Measurements from ENCODE around the gene COX5A. TPM values are rescaled to one million over a fixed set of nuclear protein-coding genes. Genes with fewer than 3 reads are reported as not detected.
A peak's percentile ranks its signal among the peaks of the same experiment; 100 is the strongest.

The COX5A gene
- polyA plus RNA-seq, 4 donors, result 231 to 931 (median 808) TPM

- DNase-seq (peak in 1 of 2 donors; percentile 31), FAIRE-seq (no peak)
- H3K4me1 ChIP-seq (ENCODE audit: control insufficient read depth in 3 of 3, insufficient read depth in 2 of 3, low read depth in 1 of 3, low read length in 2 of 3), result peaks cover 0 to 45% (median 2%) of the 10 kb centered on the region in 3 donors
- H3K27ac ChIP-seq (ENCODE audit: low read depth in 1 of 3, low read length in 2 of 3), result peak overlapping the region in 2 of 3 donors; percentile 74 to 82
- H3K4me3 ChIP-seq (ENCODE audit: low read depth in 1 of 3, low read length in 3 of 3), result peak overlapping the region; percentile 17 to 71 (median 69)
- H3K36me3 ChIP-seq (ENCODE audit: control insufficient read depth in 3 of 3, insufficient read depth in 2 of 3, low read depth in 1 of 3, low read length in 3 of 3), result no peaks in the 10 kb centered on the region
- 6 to 9% (median 8%) methylated on average over 47 of the region's 47 CpGs for WGBS, 3 donors
- H3K27me3 ChIP-seq (ENCODE audit: control insufficient read depth in 3 of 3, insufficient read depth in 3 of 3, low read length in 3 of 3), result peaks cover 0 to 51% (median 0%) of the 10 kb centered on the region in 3 donors
- H3K9me3 ChIP-seq (ENCODE audit: control insufficient read depth in 2 of 2, insufficient read depth in 1 of 2, low read depth in 1 of 2, low read length in 1 of 2), result no peaks in the 10 kb centered on the region
Observed at GRCh38 chr15:74958908-74959585, 21.2 kb upstream of the COX5A start.

GRCh38 chr15:74958320-74958907, 20.5 kb upstream of the COX5A start:
- H3K36me3 ChIP-seq (ENCODE audit: control insufficient read depth in 3 of 3, insufficient read depth in 2 of 3, low read depth in 1 of 3, low read length in 3 of 3), result no peaks in the 10 kb centered on the region
- FAIRE-seq, result no peak
- peak; percentile 89 to 94 for DNase-seq
- H3K27me3 ChIP-seq (ENCODE audit: control insufficient read depth in 3 of 3, insufficient read depth in 3 of 3, low read length in 3 of 3), result peaks cover 0 to 51% (median 0%) of the 10 kb centered on the region in 3 donors
- peak overlapping the region; percentile 27 to 82 (median 74) for H3K27ac ChIP-seq (ENCODE audit: low read depth in 1 of 3, low read length in 2 of 3)
- peaks cover 0 to 48% (median 2%) of the 10 kb centered on the region in 3 donors for H3K4me1 ChIP-seq (ENCODE audit: control insufficient read depth in 3 of 3, insufficient read depth in 2 of 3, low read depth in 1 of 3, low read length in 2 of 3)
- 1 to 4% (median 2%) methylated on average over 25 to 28 of the region's 28 CpGs for WGBS, 3 donors
- no peaks in the 10 kb centered on the region for H3K9me3 ChIP-seq (ENCODE audit: control insufficient read depth in 2 of 2, insufficient read depth in 1 of 2, low read depth in 1 of 2, low read length in 1 of 2)
- peak overlapping the region; percentile 17 to 71 (median 69) for H3K4me3 ChIP-seq (ENCODE audit: low read depth in 1 of 3, low read length in 3 of 3)

- H3K36me3 ChIP-seq (ENCODE audit: control insufficient read depth in 3 of 3, insufficient read depth in 2 of 3, low read depth in 1 of 3, low read length in 3 of 3), result no peaks in the 10 kb centered on the region
- H3K9me3 ChIP-seq (ENCODE audit: control insufficient read depth in 2 of 2, insufficient read depth in 1 of 2, low read depth in 1 of 2, low read length in 1 of 2), result no peaks in the 10 kb centered on the region
- H3K4me1 ChIP-seq (ENCODE audit: control insufficient read depth in 3 of 3, insufficient read depth in 2 of 3, low read depth in 1 of 3, low read length in 2 of 3), result peaks cover 0 to 48% (median 2%) of the 10 kb centered on the region in 3 donors
- FAIRE-seq (no peak), DNase-seq (no peak)
- H3K27ac ChIP-seq (ENCODE audit: low read depth in 1 of 3, low read length in 2 of 3), result peak overlapping the region; percentile 68 to 85 (median 81)
- WGBS, 3 donors, result 1 to 4% (median 4%) methylated on average over 28 of the region's 28 CpGs
- peak overlapping the region in 2 of 3 donors; percentile 69 to 71 for H3K4me3 ChIP-seq (ENCODE audit: low read depth in 1 of 3, low read length in 3 of 3)
- H3K27me3 ChIP-seq (ENCODE audit: control insufficient read depth in 3 of 3, insufficient read depth in 3 of 3, low read length in 3 of 3), result peaks cover 0 to 47% (median 0%) of the 10 kb centered on the region in 3 donors
Observed at GRCh38 chr15:74957476-74958035, 19.7 kb upstream of the COX5A start.

- peaks cover 0 to 2% (median 0%) of the 10 kb centered on the region in 3 donors for H3K36me3 ChIP-seq (ENCODE audit: control insufficient read depth in 3 of 3, insufficient read depth in 2 of 3, low read depth in 1 of 3, low read length in 3 of 3)
- peak within 1 kb of the TSS; percentile 34 to 71 (median 69) for H3K4me3 ChIP-seq (ENCODE audit: low read depth in 1 of 3, low read length in 3 of 3)
- H3K27me3 ChIP-seq (ENCODE audit: control insufficient read depth in 3 of 3, insufficient read depth in 3 of 3, low read length in 3 of 3), result peaks cover 0 to 47% (median 0%) of the 10 kb centered on the region in 3 donors
- FAIRE-seq (no peak), DNase-seq (peak; percentile 83 to 86)
- H3K27ac ChIP-seq (ENCODE audit: low read depth in 1 of 3, low read length in 2 of 3), result peak within 1 kb of the TSS; percentile 68 to 85 (median 81)
- no peaks in the 10 kb centered on the region for H3K9me3 ChIP-seq (ENCODE audit: control insufficient read depth in 2 of 2, insufficient read depth in 1 of 2, low read depth in 1 of 2, low read length in 1 of 2)
- peaks cover 0 to 48% (median 2%) of the 10 kb centered on the region in 3 donors for H3K4me1 ChIP-seq (ENCODE audit: control insufficient read depth in 3 of 3, insufficient read depth in 2 of 3, low read depth in 1 of 3, low read length in 2 of 3)
- WGBS, 3 donors, result 0 to 1% (median 0%) methylated on average over 72 to 83 of the region's 83 CpGs
Observed at GRCh38 chr15:74956648-74957475, 19.0 kb upstream of the COX5A start, which contains the start of gene RPP25. TSS of gene RPP25 (minus strand) at chr15:74956772. CDS start at chr15:74956583, 189 bp downstream.

GRCh38 chr15:74955796-74956647, 18.1 kb upstream of the COX5A start:
- no peak for FAIRE-seq
- WGBS, 3 donors, result 14 to 18% (median 16%) methylated on average over 68 to 88 of the region's 88 CpGs

GRCh38 chr15:74955017-74955416, 17.1 kb upstream of the COX5A start:
- DNase-seq (no peak), FAIRE-seq (no peak)
- peaks cover 0 to 37% (median 0%) of the 10 kb centered on the region in 3 donors for H3K27me3 ChIP-seq (ENCODE audit: control insufficient read depth in 3 of 3, insufficient read depth in 3 of 3, low read length in 3 of 3)
- peak overlapping the region in 2 of 3 donors; percentile 40 to 71 for H3K4me3 ChIP-seq (ENCODE audit: low read depth in 1 of 3, low read length in 3 of 3)
- no peaks in the 10 kb centered on the region for H3K9me3 ChIP-seq (ENCODE audit: control insufficient read depth in 2 of 2, insufficient read depth in 1 of 2, low read depth in 1 of 2, low read length in 1 of 2)
- H3K36me3 ChIP-seq (ENCODE audit: control insufficient read depth in 3 of 3, insufficient read depth in 2 of 3, low read depth in 1 of 3, low read length in 3 of 3), result peaks cover 0 to 4% (median 0%) of the 10 kb centered on the region in 3 donors
- no peak overlapping the region for H3K27ac ChIP-seq (ENCODE audit: low read depth in 1 of 3, low read length in 2 of 3)
- 49 to 60% (median 56%) methylated on average over 8 of the region's 8 CpGs for WGBS, 3 donors
- peaks cover 0 to 48% (median 2%) of the 10 kb centered on the region in 3 donors for H3K4me1 ChIP-seq (ENCODE audit: control insufficient read depth in 3 of 3, insufficient read depth in 2 of 3, low read depth in 1 of 3, low read length in 2 of 3)

More at GRCh38 chr15:74955796-74956647, 18.1 kb upstream of the COX5A start:
- peak overlapping the region in 2 of 3 donors; percentile 80 to 81 for H3K27ac ChIP-seq (ENCODE audit: low read depth in 1 of 3, low read length in 2 of 3)
- H3K27me3 ChIP-seq (ENCODE audit: control insufficient read depth in 3 of 3, insufficient read depth in 3 of 3, low read length in 3 of 3), result peaks cover 0 to 43% (median 0%) of the 10 kb centered on the region in 3 donors
- peaks cover 0 to 48% (median 2%) of the 10 kb centered on the region in 3 donors for H3K4me1 ChIP-seq (ENCODE audit: control insufficient read depth in 3 of 3, insufficient read depth in 2 of 3, low read depth in 1 of 3, low read length in 2 of 3)
- peak; percentile 81 to 91 for DNase-seq
- H3K36me3 ChIP-seq (ENCODE audit: control insufficient read depth in 3 of 3, insufficient read depth in 2 of 3, low read depth in 1 of 3, low read length in 3 of 3), result peaks cover 0 to 4% (median 0%) of the 10 kb centered on the region in 3 donors
- no peaks in the 10 kb centered on the region for H3K9me3 ChIP-seq (ENCODE audit: control insufficient read depth in 2 of 2, insufficient read depth in 1 of 2, low read depth in 1 of 2, low read length in 1 of 2)
- H3K4me3 ChIP-seq (ENCODE audit: low read depth in 1 of 3, low read length in 3 of 3), result peak overlapping the region; percentile 34 to 71 (median 40)

- H3K27me3 ChIP-seq (ENCODE audit: control insufficient read depth in 3 of 3, insufficient read depth in 3 of 3, low read length in 3 of 3), result peaks cover 0 to 32% (median 0%) of the 10 kb centered on the region in 3 donors
- peak overlapping the region in 2 of 3 donors; percentile 40 to 71 for H3K4me3 ChIP-seq (ENCODE audit: low read depth in 1 of 3, low read length in 3 of 3)
- no peak overlapping the region for H3K27ac ChIP-seq (ENCODE audit: low read depth in 1 of 3, low read length in 2 of 3)
- peak; percentile 40 to 53 for DNase-seq
- H3K9me3 ChIP-seq (ENCODE audit: control insufficient read depth in 2 of 2, insufficient read depth in 1 of 2, low read depth in 1 of 2, low read length in 1 of 2), result no peaks in the 10 kb centered on the region
- FAIRE-seq, result no peak
- H3K4me1 ChIP-seq (ENCODE audit: control insufficient read depth in 3 of 3, insufficient read depth in 2 of 3, low read depth in 1 of 3, low read length in 2 of 3), result peaks cover 0 to 47% (median 2%) of the 10 kb centered on the region in 3 donors
- H3K36me3 ChIP-seq (ENCODE audit: control insufficient read depth in 3 of 3, insufficient read depth in 2 of 3, low read depth in 1 of 3, low read length in 3 of 3), result peaks cover 0 to 4% (median 0%) of the 10 kb centered on the region in 3 donors
Observed at GRCh38 chr15:74954515-74954914, 16.6 kb upstream of the COX5A start.

Data from small intestine (tissue), 7 donors.